IPS-NIHi7 (cell line): Measurements from ENCODE around the gene KBTBD13.
A peak's percentile ranks its signal among the peaks of the same experiment; 100 is the strongest.
"Not testable (repeated sequence)": the region's sequence is repeated elsewhere in the genome, so short reads cannot be mapped to it uniquely, and the experiment has no call there.

Experiments used
- DNase-seq: peaks from one replicate; pipeline ENCODE4 v3.0.0; 2012; ENCODE audit warnings: mixed read lengths; ENCODE audit errors: extremely low spot score

The KBTBD13 gene

GRCh38 chr15:65069179-65069578, 7.4 kb upstream of the KBTBD13 start:
- DNase-seq = no peak

- DNase-seq = no peak
These were observed 6.6 kb upstream of the KBTBD13 start for GRCh38 chr15:65069779-65070546.

DNA sequence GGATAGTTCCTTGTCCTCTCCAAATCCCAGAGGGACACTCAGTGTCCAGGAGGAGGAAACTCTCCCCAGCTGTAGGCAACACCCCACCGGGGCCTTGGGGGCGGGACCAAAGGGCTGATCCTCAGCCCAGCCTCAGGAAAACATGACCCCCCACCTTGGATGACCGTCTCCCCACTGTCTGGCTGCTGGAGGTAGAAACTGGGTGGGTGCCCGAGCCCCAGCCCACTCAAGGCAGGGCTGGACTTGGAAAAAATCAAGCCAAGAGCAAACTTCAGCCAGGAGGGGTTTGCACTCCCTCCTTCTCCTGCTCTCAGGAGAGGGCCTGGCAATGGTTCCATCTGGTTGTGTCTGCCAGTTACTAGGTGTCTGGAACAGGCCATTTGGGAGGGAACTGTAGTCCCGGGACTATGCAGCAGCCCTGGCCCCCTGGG, 5.2 kb upstream of the KBTBD13 start:
- DNase-seq = no peak

DNA sequence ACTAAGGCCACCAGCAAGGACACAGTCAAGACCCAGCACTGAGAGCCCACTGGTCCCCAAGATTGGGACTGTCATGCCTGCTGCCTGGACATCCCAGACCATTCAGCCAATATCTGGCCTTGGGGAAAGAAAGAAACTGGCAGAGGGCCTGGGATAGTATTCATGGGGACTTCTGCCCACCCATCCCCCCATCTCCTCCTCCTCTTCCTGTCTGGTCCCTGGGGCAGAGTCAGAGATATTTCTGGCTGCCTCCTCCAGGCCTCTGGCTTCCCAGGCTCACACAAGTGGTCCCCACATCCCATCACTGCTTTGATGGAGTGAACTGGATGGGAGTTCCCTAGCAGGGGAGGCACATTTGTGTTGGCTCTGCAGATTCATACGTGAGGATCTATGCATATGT, 4.5 kb upstream of the KBTBD13 start:
- no peak for DNase-seq

DNA sequence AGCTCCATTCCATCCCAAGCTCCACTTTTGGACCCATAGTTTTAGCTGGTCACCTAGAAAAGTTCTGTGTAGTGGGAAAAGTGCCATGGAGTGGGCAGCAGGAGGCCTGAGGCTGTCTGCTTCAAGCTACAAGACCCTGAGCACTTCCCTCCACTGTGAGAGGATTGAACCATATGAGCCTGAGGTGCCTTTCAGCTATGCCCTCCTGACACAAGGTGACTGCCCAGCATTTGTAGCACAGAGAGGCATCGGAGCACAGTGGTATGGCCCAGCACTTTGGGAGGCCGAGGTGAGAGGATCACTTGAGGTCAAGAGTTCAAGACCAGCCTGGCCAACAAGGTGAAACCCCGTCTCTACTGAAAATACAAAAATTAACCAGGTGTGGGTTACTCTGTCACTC, 3.9 kb upstream of the KBTBD13 start:
- DNase-seq = no peak

- not testable (repeated sequence) for DNase-seq
These were observed 1.6 kb upstream of the KBTBD13 start for GRCh38 chr15:65074946-65075345.

DNA sequence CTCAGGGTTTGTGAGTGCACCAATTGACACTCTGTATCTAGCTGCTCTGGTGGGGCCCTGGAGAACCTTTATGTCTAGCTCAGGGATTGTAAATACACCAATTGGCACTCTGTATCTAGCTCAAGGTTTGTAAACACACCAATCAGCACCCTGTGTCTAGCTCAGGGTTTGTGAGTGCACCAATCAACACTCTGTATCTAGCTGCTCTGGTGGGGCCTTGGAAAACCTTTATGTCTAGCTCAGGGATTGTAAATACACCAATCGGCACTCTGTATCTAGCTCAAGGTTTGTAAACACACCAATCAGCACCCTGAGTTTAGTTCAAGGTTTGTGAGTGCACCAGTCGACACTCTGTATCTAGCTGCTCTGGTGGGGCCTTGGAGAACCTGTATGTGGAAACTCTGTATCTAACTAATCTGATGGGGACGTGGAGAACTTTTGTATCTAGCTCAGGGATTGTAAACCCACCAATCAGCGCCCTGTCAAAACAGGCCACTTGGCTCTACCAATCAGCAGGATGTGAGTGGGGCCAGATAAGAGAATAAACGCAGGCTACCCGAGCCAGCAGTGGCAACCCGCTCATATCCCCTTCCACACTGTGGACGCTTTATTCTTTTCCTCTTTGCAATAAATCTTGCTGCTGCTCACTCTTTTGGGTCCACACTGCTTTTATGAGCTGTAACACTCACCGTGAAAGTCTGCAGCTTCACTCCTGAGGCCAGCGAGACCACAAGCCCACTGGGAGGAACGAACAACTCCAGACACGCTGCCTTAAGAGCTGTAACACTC, 745 bp upstream of the KBTBD13 start:
- not testable (repeated sequence) for DNase-seq

DNA sequence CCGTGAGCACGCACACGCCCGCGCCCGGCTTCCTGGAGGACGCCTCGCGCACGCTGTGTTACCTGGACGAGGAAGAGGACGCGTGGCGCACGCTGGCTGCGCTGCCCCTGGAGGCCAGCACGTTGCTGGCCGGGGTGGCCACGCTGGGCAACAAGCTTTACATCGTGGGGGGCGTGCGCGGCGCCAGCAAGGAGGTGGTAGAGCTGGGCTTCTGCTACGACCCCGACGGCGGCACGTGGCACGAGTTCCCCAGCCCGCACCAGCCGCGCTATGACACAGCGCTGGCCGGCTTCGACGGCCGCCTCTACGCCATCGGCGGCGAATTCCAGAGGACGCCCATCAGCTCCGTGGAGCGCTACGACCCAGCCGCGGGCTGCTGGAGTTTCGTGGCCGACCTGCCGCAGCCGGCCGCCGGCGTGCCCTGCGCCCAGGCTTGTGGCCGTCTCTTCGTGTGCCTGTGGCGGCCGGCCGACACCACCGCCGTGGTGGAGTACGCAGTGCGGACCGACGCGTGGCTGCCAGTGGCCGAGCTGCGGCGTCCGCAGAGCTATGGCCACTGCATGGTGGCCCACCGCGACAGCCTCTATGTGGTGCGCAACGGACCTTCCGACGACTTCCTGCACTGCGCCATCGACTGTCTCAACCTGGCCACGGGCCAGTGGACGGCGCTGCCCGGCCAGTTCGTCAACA, 890 bp downstream of the KBTBD13 start:
- no peak for DNase-seq

- DNase-seq = peak; percentile 86
These were observed 1.4 kb downstream of the KBTBD13 start for GRCh38 chr15:65077981-65078352.

DNA sequence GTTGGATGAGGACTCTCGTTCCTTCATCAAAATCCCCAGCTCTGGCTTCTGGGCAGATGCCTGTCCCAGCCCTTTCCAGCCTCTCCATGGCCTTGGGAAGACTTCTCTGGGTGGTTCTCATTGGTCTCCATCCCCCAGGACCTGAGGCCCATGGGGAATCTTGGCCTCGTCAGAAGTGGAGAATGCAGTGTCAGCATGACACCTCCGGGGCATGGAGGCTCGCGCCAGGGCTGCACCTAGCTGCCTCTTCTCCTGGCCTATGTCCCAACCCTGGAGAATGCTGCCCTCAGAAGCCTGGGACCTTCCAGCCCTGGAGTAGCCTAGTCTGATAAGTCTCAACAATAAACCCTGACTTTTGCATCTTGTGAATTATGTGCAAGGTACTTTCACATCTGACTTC, 3.0 kb downstream of the KBTBD13 start:
- no peak for DNase-seq

DNA sequence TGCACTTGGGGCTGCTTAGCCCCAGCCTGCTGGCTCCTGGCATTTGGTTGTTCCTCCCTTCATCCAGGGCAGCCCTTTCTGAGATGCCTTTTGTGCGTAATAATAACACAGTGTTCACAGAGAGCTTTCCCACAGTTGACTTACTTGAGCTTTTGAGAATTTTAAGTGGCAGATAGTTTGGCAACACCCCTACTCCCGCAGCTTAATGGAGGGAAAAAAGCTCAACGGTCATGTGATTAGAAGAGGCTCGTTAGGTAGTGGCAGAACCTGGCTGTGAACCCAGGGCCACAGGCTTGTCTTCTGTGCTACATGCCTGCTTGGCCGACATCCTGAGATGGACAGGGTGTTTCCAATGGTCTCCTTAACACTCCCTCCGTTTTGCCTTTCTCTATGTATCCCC, 4.7 kb downstream of the KBTBD13 start:
- DNase-seq = no peak

DNA sequence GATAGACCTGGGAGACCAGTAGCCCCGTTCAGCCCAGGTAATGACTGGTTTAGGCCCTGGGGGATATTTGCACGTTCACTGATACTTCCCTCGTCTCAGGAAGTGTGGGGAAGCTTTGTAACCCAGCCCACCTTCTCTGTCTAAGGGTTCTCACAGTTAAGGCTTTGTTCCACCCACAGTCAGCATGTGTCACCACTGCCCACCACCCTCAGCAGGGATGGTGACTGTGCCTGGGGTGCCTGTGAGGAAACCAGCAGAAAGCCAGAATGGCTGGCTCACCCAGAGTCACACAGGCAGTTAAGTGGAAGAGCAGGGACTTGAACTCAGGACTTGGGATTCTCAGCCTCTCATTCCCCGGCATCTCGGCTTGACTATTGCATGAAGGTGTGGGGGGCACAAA, 5.2 kb downstream of the KBTBD13 start:
- no peak for DNase-seq

DNA sequence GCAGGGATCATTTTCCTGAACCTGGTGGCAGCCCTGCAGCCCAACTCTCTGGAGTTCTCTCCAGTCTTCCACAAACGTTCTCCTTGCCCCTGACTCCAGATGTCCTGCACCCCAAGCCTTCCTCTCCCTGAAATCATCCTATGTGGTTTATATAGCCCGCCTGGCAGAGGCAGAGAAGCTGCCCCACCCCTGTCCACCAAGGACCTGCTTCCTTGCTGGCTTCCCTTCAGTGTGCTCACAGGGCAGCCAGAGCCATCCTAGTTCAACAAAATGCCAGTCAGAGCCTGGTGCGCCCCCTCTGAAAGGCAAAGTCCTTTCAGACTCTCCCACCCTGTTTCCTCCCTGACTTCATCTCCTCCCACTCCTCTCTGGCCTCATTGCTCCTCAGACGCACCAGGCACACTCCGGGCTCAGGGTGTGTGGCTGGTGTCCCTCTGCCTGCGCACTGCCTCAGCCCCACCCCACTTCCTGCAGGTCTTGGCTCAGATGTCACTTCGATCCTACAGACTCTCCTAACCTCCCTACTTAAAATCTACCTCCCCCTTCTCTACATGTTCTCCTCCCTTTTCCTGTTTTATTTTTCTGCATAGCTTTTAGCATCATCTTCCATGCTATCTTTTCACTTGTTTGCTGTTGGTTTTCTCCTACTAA, 5.9 kb downstream of the KBTBD13 start:
- DNase-seq = peak; percentile 53

- DNase-seq = peak; percentile 64
These were observed 6.7 kb downstream of the KBTBD13 start for GRCh38 chr15:65083262-65083701.

DNA sequence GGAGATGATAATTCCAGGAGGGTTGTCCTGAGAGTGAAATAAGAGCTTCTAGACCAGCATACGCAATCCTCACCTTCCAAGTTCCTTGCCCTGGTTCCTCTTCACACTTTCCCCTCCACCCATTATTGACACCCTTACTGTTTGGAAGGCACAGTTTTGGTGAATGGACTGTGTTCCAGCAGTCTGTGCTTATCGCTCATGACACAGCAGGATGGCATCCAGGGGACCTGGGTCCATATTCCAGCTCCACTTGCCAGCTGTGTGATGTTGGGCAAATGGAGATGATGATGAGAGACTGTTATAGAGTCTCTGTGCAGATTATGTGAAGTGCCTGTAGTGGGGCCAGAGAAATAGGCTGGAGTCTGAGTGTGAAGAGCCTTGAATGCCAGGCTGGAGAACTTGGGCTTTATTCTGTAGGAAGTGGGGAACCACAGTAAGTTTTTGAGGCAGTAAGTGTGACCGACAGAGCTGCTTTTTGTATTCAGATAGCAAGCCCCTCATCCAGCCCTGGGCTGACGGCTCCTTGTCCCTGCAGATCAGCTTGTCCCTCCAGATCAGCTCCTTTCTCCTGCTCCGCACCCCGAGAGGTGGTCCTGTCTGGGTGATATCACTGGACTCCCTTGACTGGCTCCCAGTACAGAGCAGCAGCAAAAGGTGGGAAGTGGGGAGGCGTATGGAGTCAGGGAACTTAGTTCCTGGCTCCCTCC, 8.1 kb downstream of the KBTBD13 start:
- DNase-seq = no peak

DNA sequence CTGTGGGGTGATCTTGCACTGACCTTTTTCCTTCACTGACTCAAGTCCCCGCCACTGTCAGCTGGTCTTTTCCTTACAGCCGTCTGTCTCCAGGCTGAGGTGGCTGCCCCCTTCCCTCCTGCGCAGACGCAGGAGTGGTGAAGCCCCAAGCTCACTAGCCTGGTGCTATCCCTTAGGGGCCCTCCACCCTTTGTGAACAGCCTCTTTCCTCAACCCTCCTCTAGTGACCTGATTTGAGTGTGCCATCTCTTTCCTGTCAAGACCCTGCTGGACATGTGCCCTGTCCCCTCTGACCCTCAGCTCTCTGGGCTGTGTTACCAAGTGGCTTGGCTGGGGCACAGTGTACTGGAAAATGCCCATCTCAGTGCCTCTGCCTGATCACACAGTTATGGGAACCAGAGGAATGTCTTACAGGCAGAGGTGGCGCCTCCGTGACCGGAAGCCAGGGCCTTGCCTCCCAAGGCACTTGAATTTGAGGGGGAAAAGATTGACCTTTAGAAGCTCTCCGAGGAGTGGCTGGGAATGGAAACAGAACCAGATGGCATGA, 8.7 kb downstream of the KBTBD13 start:
- no peak for DNase-seq

DNA sequence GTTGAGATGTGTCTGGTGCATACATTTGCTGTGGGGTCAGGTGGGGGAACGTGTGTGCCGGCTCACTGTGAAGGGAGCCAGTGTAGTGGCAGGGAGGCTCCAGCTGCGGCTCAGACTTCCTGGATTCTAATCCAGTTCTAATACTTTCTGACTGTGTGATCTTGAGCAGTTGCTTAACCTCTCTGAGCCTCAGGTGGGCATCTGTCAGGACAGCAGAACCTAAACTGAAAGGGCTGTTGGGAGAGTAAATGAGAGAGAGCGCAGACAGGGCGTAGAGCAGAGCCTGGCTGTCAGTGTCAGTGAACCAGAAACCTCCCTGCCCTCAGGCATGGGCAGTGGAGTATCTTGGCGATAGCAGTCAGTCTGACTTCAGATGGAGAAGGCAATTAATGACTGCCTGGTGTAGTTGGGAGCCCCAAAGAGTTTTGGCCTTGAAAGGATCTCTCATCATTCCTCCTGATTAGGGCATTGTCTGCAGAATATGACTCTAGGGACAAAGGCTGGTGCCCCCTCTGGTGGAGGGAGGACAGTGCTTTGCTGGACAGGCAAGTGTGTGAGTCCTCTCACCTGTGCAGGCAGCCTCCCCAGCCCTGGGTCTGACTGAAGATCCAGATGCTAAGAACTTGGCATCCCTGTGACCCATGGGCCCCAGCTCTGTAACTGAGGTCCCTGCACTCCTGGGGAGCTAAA, 9.6 kb downstream of the KBTBD13 start:
- DNase-seq = peak; percentile 66

GRCh38 chr15:65086680-65087111, 10.2 kb downstream of the KBTBD13 start:
- no peak for DNase-seq

GRCh38 chr15:65087411-65087810, 10.9 kb downstream of the KBTBD13 start:
- DNase-seq = no peak

- no peak for DNase-seq
These were observed 11.5 kb downstream of the KBTBD13 start for GRCh38 chr15:65087873-65088642.
